Fibroblast of mammary gland (primary cell): ENCODE measurements around the gene EPS8L1.
"Not testable (repeated sequence)": the region's sequence is repeated elsewhere in the genome, so short reads cannot be mapped to it uniquely, and the experiment has no call there.

Source experiments
- DNase-seq: peaks from one replicate; pipeline ENCODE4 v3.0.0-alpha.2; 2010; ENCODE audit warnings: low read depth
- H3K4me3 ChIP-seq: 2 replicates; pipeline ENCODE4 v1.5.1; 2011; ENCODE audit warnings: low read depth, mild to moderate bottlenecking, low read length, moderate library complexity; ENCODE audit not compliant: control insufficient read depth
- CTCF ChIP-seq: conservative IDR thresholded peaks from 2 replicates; pipeline ENCODE4 v1.5.1; 2011; ENCODE audit warnings: low read depth, low read length, inconsistent platforms; ENCODE audit not compliant: control insufficient read depth, insufficient read depth

The EPS8L1 gene

GRCh38 chr19:55053735-55054134, 21.9 kb upstream of the EPS8L1 start:
- TF ChIP-seq CTCF: no peak
- DNase-seq: no peak
- no peak overlapping the region for H3K4me3 ChIP-seq

GRCh38 chr19:55056827-55057226, 18.8 kb upstream of the EPS8L1 start:
- DNase-seq: no peak
- no peak overlapping the region for H3K4me3 ChIP-seq
- no peak for TF ChIP-seq CTCF

GRCh38 chr19:55058781-55059610, 16.7 kb upstream of the EPS8L1 start:
- no peak for DNase-seq
- TF ChIP-seq CTCF: no peak
- no peak overlapping the region for H3K4me3 ChIP-seq

GRCh38 chr19:55060287-55060686, 15.4 kb upstream of the EPS8L1 start:
- not testable (repeated sequence) for DNase-seq, H3K4me3 ChIP-seq

GRCh38 chr19:55062735-55063491, 12.8 kb upstream of the EPS8L1 start, which contains the start of gene RDH13:
Gene RDH13, minus strand, starts transcription at chr19:55063148. Its CDS starts 116 bp downstream, at chr19:55063032.
- peak; percentile 96 for DNase-seq
- no peak for TF ChIP-seq CTCF
- H3K4me3 ChIP-seq: peak within 1 kb of the TSS; percentile 63

GRCh38 chr19:55063492-55063843, 12.2 kb upstream of the EPS8L1 start:
- peak overlapping the region; percentile 3 for H3K4me3 ChIP-seq
- no peak for DNase-seq
- no peak for TF ChIP-seq CTCF

- H3K4me3 ChIP-seq, DNase-seq: not testable (repeated sequence)
These were observed 10.2 kb upstream of the EPS8L1 start for GRCh38 chr19:55065516-55065915.
